SK-N-SH (cell line): ENCODE data around the gene KCNK5. TPM values are rescaled to one million over a fixed set of nuclear protein-coding genes. Genes with fewer than 3 reads are reported as not detected.

Source experiments
- CTCF ChIA-PET: fragments of 300-600, 350-600 bp; formaldehyde crosslinking; extraction: SDS; loops from one replicate; lab custom pipeline; 2021; lab: Yijun Ruan, JAX
- POLR2A ChIA-PET: fragments of 350-600 bp; sonication (Branson Sonifier 250); formaldehyde crosslinking; extraction: SDS; loops from one replicate; lab custom pipeline; 2020; ENCODE audit warnings: antibody characterized with exemption, inconsistent platforms; lab: Yijun Ruan, JAX
- DNase-seq: peaks from one replicate; pipeline ENCODE4 v3.0.0; 2012
- H2AFZ ChIP-seq: fragments of 200-600 bp; sonication (generic); 2 replicates; pipeline ENCODE4 v1.8.1; 2016; ENCODE audit warnings: antibody characterized with exemption, mild to moderate bottlenecking, low read depth
- H3F3A ChIP-seq: fragments of 200-600 bp; sonication (generic); replicated peaks from 2 replicates; pipeline ENCODE3; 2016; ENCODE audit warnings: antibody characterized with exemption, mild to moderate bottlenecking; ENCODE audit not compliant: insufficient read depth
- H3K27ac ChIP-seq, 2 experiments: fragments of 200-500 bp in 1 of 2; fragments of 200-600 bp in 1 of 2; sonication (Bioruptor generic) in 1 of 2; sonication (generic), shearing (Covaris generic) in 1 of 2; 2 replicates each; pipeline versions ENCODE4 v1.5.1 to v1.6.1; 2014 to 2016; ENCODE audit warnings: low read depth in 2 of 2, inconsistent platforms in 1 of 2, low read length in 1 of 2, mild to moderate bottlenecking in 1 of 2, mixed read lengths in 1 of 2
- H3K27me3 ChIP-seq: fragments of 200-600 bp; sonication (generic), shearing (Covaris generic); 2 replicates; pipeline ENCODE4 v1.6.1; 2016; ENCODE audit warnings: mixed run types; ENCODE audit not compliant: insufficient read depth
- H3K36me3 ChIP-seq, 2 experiments: fragments of 200-500 bp in 1 of 2; fragments of 200-600 bp in 1 of 2; sonication (Bioruptor generic) in 1 of 2; sonication (generic) in 1 of 2; replicated peaks in 1 of 2; 2 replicates each; pipeline versions ENCODE3 to v1.5.1; 2014 to 2016; ENCODE audit warnings: low read length in 1 of 2, mild to moderate bottlenecking in 1 of 2; ENCODE audit not compliant: insufficient read depth in 2 of 2, control insufficient read depth in 1 of 2
- H3K4me1 ChIP-seq, 2 experiments: fragments of 200-500 bp in 1 of 2; fragments of 200-600 bp in 1 of 2; sonication (Bioruptor generic) in 1 of 2; sonication (generic), shearing (Covaris generic) in 1 of 2; 2 replicates each; pipeline versions ENCODE4 v1.5.1 to v1.6.1; 2014 to 2016; ENCODE audit warnings: low read depth in 1 of 2, low read length in 1 of 2, mixed run types in 1 of 2; ENCODE audit not compliant: insufficient read depth in 2 of 2, control insufficient read depth in 1 of 2
- H3K4me2 ChIP-seq: fragments of 200-600 bp; sonication (generic), shearing (Covaris generic); 2 replicates; pipeline ENCODE4 v1.6.1; 2017; ENCODE audit warnings: mixed run types
- H3K4me3 ChIP-seq, 2 experiments: fragments of 200-500 bp in 1 of 2; fragments of 200-600 bp in 1 of 2; sonication (Bioruptor generic) in 1 of 2; sonication (generic), shearing (Covaris generic) in 1 of 2; 2 replicates each; pipeline versions ENCODE4 v1.5.1 to v1.8.1; 2014 to 2016; ENCODE audit warnings: low read depth in 2 of 2, inconsistent platforms in 1 of 2, low read length in 1 of 2, mild to moderate bottlenecking in 1 of 2, mixed read lengths in 1 of 2, moderate library complexity in 1 of 2
- H3K79me2 ChIP-seq: fragments of 200-600 bp; sonication (generic); 2 replicates; pipeline ENCODE4 v1.8.1; 2017; ENCODE audit warnings: mild to moderate bottlenecking; ENCODE audit not compliant: insufficient read depth
- H3K9ac ChIP-seq: fragments of 200-600 bp; sonication (generic); 2 replicates; pipeline ENCODE4 v1.6.1; 2017; ENCODE audit warnings: mixed run types
- H3K9me2 ChIP-seq: fragments of 200-600 bp; sonication (generic); 2 replicates; pipeline ENCODE4 v1.6.1; 2017; ENCODE audit warnings: mixed run types
- H3K9me3 ChIP-seq: fragments of 200-600 bp; sonication (generic); 2 replicates; pipeline ENCODE4 v1.6.1; 2017; ENCODE audit warnings: mixed run types, mild to moderate bottlenecking, moderate library complexity
- H4K20me1 ChIP-seq: fragments of 200-600 bp; sonication (generic); 2 replicates; pipeline ENCODE4 v1.6.1; 2017; ENCODE audit warnings: mild to moderate bottlenecking, mixed run types; ENCODE audit not compliant: insufficient read depth
- CHD2 ChIP-seq: fragments of 150-350 bp; IDR thresholded peaks from 2 replicates; pipeline ENCODE4 v1.6.1; 2018; ENCODE audit warnings: low read length; ENCODE audit not compliant: partially characterized antibody
- CTCF ChIP-seq: fragments of 200-600 bp; sonication (generic); IDR thresholded peaks from 2 replicates; pipeline ENCODE4 v1.6.1; 2017; ENCODE audit warnings: antibody characterized with exemption, mild to moderate bottlenecking, moderate library complexity
- ELF1 ChIP-seq: IDR thresholded peaks from 2 replicates; pipeline ENCODE4 v1.4.0; 2012
- EP300 ChIP-seq, 2 experiments: IDR thresholded peaks; 2 replicates each; pipeline versions ENCODE4 v1.4.0 to v1.6.1; 2012; ENCODE audit warnings: borderline replicate concordance in 1 of 2, low read depth in 1 of 2, low read length in 1 of 2
- FOSL2 ChIP-seq: IDR thresholded peaks from 2 replicates; pipeline ENCODE4 v1.4.0; 2012; ENCODE audit warnings: low read depth, mild to moderate bottlenecking, moderate library complexity, borderline replicate concordance
- FOXJ3 ChIP-seq: sonication (generic); formaldehyde crosslinking; IDR thresholded peaks from 2 replicates; pipeline ENCODE4 v1.5.1; 2020; ENCODE audit warnings: mild to moderate bottlenecking, missing genetic modification reagents
- FOXM1 ChIP-seq: IDR thresholded peaks from 2 replicates; pipeline ENCODE4 v1.4.0; 2012; ENCODE audit warnings: low read depth, mild to moderate bottlenecking
- GABPA ChIP-seq: IDR thresholded peaks from 2 replicates; pipeline ENCODE4 v1.4.0; 2012; ENCODE audit warnings: low read depth, mild to moderate bottlenecking
- GATA2 ChIP-seq: sonication (generic); formaldehyde crosslinking; IDR thresholded peaks from 2 replicates; pipeline ENCODE4 v1.5.0; 2020; ENCODE audit warnings: mild to moderate bottlenecking, missing genetic modification reagents
- IRF3 ChIP-seq: fragments of 150-350 bp; IDR thresholded peaks from 2 replicates; pipeline ENCODE4 v1.6.1; 2016; ENCODE audit warnings: mild to moderate bottlenecking, low read depth, low read length
- MAX ChIP-seq: IDR thresholded peaks from 2 replicates; pipeline ENCODE4 v1.4.0; 2012; ENCODE audit warnings: low read depth
- MEF2A ChIP-seq: IDR thresholded peaks from 2 replicates; pipeline ENCODE4 v1.4.0; 2012; ENCODE audit warnings: low read depth, borderline replicate concordance
- MXI1 ChIP-seq: IDR thresholded peaks from 2 replicates; pipeline ENCODE4 v1.6.1; 2012; ENCODE audit warnings: mild to moderate bottlenecking, low read depth, low read length, improper control_type of control experiment
- NRF1 ChIP-seq: IDR thresholded peaks from 2 replicates; pipeline ENCODE4 v1.6.1; 2012; ENCODE audit warnings: low read depth, mild to moderate bottlenecking, low read length
- RCOR1 ChIP-seq: fragments of 150-350 bp; IDR thresholded peaks from 2 replicates; pipeline ENCODE4 v1.6.1; 2017; ENCODE audit warnings: antibody characterized with exemption, low read length
- RXRA ChIP-seq: IDR thresholded peaks from 2 replicates; pipeline ENCODE4 v1.4.0; 2012; ENCODE audit warnings: low read depth, mild to moderate bottlenecking, borderline replicate concordance
- TEAD4 ChIP-seq: IDR thresholded peaks from 2 replicates; pipeline ENCODE4 v1.4.0; 2012; ENCODE audit warnings: mild to moderate bottlenecking, borderline replicate concordance; ENCODE audit not compliant: insufficient read depth
- USF1 ChIP-seq: IDR thresholded peaks from 2 replicates; pipeline ENCODE4 v1.4.0; 2012; ENCODE audit warnings: low read depth, borderline replicate concordance
- USF2 ChIP-seq: fragments of 150-350 bp; IDR thresholded peaks from 2 replicates; pipeline ENCODE4 v1.6.1; 2017; ENCODE audit warnings: antibody characterized with exemption, low read length, low read depth, borderline replicate concordance
- WGBS: methylation state at CpG from one replicate; pipeline ENCODE4 v1.1.6; 2017; ENCODE audit warnings: low lambda C conversion rate; 5-methylcytosine and 5-hydroxymethylcytosine counted together
- polyA plus RNA-seq, 3 experiments: library from polyadenylated mRNA; depleted of rRNA; stranded (reverse); fragments of >200 nt; gene quantifications; 2 replicates each; pipeline ENCODE4 v1.2.3, GENCODE V29; 2012

The KCNK5 gene
- polyA plus RNA-seq, 1 of the 3 experiments (the other 2 are of a cell fraction), result not detected

- Histone ChIP-seq H3K4me2 (no peak overlapping the region), H3K9ac (no peak overlapping the region), H3K27ac (no peak overlapping the region), H3F3A (no peaks in the 10 kb centered on the region), H3K27me3 (no peaks in the 10 kb centered on the region), H3K36me3 (no peaks in the 10 kb centered on the region), H3K9me3 (no peaks in the 10 kb centered on the region), H3K4me1 (peaks cover 0 to 6% of the 10 kb centered on the region in 2 experiments; a peak in 1 of 4 replicates), H3K4me3 (no peak overlapping the region), H3K9me2 (no peaks in the 10 kb centered on the region), H2AFZ (no peak overlapping the region), H4K20me1 (no peaks in the 10 kb centered on the region), H3K79me2 (no peaks in the 10 kb centered on the region)
- ChIA-PET CTCF (interaction anchor here (0.6 to 3.1 kb wide), 5 partner anchors 10 to 794 kb away, joined by 3 to 17 read pairs (median 3); no protein-coding TSS in a partner anchor), POLR2A (interaction anchor here (0.6 kb wide), 2 partner anchors 15 to 740 kb away, joined by 3 to 4 read pairs; no protein-coding TSS in a partner anchor)
- TF ChIP-seq GATA2 (CRISPR knock-in tag) (no peak), TEAD4 (no peak), MXI1 (no peak), NRF1 (no peak), RCOR1 (no peak), IRF3 (no peak), ELF1 (no peak), FOXM1 (no peak), MEF2A (no peak), USF2 (no peak), CTCF (no peak), MAX (no peak), GABPA (no peak), CHD2 (no peak), FOXJ3 (CRISPR knock-in tag) (no peak), USF1 (no peak), FOSL2 (no peak), RXRA (no peak), EP300 (IDR thresholded peaks at IDR 0.05; ENCODE audit: borderline replicate concordance in 1 of 2, low read depth in 1 of 2, low read length in 1 of 2) (no peak)
- no peak for DNase-seq
- WGBS, result 58% methylated on average over 5 of the region's 8 CpGs
Observed at GRCh38 chr6:39189131-39189530, 40.1 kb downstream of the KCNK5 start.
